Measurements from ENCODE around the gene ERI3. TPM values are rescaled to one million over a fixed set of nuclear protein-coding genes. Genes with fewer than 3 reads are reported as not detected.

Gene ERI3
- total RNA-seq, 3 donors from 2014 or later = 35.6 to 42.1 (median 36.4) TPM

DNA sequence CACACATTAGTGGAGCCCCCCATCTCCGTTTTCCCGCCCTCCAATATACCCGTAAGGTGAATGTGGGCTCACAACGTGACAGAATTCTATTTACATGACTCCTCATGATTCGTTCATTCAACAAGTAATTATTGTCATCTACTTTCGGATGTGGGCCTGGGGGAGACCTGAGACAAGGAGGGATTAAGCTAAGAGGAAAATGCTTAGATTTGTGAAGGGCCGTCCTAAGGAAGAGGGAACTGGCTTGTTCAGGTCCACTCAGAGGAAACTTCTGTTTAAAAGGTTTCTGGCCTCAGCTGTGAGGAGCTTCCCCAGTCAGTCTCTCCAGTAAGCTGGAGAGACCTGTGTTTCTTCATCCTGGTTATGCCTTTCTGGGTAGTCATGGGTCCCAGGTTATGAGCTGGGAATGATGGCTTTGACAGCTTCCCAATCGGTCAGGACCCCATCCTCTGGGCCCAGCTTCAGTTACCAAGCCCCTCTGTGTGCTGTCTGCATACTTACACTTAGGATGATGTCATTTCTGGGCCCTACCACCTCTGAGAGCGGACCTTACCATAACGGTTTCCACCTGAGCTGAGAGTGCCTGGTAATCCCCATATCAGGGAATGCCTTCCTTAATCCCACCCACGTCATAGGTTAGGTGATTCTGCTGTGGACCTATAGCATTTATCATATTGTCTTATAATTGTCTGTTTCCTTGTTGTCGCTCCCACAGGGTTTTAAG lies 687 bp upstream of the ERI3 start:
- ATAC-seq (no peak), DNase-seq (no peak)
- Histone ChIP-seq H3K9me3 (no peaks in the 10 kb centered on the region), H3K4me1 (ENCODE audit: low read depth) (peaks cover 16% of the 10 kb centered on the region), H3K4me3 (no peak overlapping the region), H3K36me3 (ENCODE audit: low read depth) (no peaks in the 10 kb centered on the region)
- intact Hi-C loops (cut with DNase I, micrococcal nuclease) = no loop called here
- TF ChIP-seq, protein P1, sequence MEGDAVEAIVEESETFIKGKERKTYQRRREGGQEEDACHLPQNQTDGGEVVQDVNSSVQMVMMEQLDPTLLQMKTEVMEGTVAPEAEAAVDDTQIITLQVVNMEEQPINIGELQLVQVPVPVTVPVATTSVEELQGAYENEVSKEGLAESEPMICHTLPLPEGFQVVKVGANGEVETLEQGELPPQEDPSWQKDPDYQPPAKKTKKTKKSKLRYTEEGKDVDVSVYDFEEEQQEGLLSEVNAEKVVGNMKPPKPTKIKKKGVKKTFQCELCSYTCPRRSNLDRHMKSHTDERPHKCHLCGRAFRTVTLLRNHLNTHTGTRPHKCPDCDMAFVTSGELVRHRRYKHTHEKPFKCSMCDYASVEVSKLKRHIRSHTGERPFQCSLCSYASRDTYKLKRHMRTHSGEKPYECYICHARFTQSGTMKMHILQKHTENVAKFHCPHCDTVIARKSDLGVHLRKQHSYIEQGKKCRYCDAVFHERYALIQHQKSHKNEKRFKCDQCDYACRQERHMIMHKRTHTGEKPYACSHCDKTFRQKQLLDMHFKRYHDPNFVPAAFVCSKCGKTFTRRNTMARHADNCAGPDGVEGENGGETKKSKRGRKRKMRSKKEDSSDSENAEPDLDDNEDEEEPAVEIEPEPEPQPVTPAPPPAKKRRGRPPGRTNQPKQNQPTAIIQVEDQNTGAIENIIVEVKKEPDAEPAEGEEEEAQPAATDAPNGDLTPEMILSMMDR (IDR thresholded peaks at IDR 0.05) = no peak

DNA sequence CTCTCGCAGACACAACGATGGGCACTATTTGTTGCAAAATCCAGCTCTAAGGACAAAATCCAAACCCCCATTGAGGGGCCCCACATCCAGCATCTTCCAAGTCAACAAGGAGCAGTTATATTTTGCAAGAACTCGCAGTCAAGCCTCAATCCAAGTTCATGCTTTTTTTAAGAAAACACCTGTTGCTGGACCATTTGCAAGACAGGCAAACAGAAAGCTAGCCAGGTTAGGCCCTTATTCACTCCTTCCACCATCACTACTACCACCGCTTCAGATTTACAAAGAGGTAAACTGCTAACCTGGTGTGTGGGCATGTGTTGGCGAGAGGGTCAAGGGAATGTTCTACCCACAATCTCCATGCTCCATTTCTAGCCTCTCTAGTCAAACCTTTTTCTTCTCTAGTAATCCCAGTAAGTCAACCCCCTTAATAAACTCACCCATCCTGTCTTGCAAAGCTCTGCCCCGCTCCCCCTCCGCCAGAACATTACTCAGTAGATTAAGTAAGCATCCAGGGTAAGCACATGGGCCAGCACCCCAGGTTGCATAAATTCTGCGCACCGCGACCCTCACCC lies 703 bp downstream of the ERI3 start:
- H3K4me3 ChIP-seq = peak overlapping the region; percentile 83
- peaks cover 16% of the 10 kb centered on the region for H3K4me1 ChIP-seq (ENCODE audit: low read depth)
- intact Hi-C loops (cut with DNase I, micrococcal nuclease) = no loop called here
- ATAC-seq (no peak), DNase-seq (no peak)
- H3K36me3 ChIP-seq (ENCODE audit: low read depth) = no peaks in the 10 kb centered on the region
- H3K9me3 ChIP-seq = no peaks in the 10 kb centered on the region
- TF ChIP-seq, protein P1 (IDR thresholded peaks at IDR 0.05) = no peak

DNA sequence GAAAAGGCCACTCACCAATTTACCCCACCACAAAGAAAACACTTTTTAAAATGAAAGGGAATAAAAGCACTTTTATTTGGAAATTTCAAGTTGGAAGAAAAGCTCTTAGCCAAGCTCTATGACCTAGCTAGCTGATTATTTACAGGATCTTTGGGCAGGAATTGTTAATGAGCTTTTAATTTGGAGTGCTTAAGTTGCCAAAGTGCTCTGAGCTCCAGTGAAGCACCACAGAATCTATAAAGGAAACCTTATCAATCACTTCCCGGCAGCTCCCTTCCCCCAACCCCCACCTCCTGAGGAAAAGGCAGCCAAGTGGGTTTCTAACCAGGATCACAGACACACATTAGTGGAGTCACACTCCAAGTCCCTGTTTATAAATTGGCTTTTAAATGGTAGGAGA lies 1.5 kb downstream of the ERI3 start:
- H3K9me3 ChIP-seq = no peaks in the 10 kb centered on the region
- H3K4me3 ChIP-seq = no peak overlapping the region
- no peaks in the 10 kb centered on the region for H3K36me3 ChIP-seq (ENCODE audit: low read depth)
- H3K4me1 ChIP-seq (ENCODE audit: low read depth) = peaks cover 16% of the 10 kb centered on the region
- ATAC-seq = no peak
- TF ChIP-seq, protein P1 (IDR thresholded peaks at IDR 0.05) = no peak
- intact Hi-C loops (cut with DNase I, micrococcal nuclease) = no loop called here
- no peak for DNase-seq

DNA sequence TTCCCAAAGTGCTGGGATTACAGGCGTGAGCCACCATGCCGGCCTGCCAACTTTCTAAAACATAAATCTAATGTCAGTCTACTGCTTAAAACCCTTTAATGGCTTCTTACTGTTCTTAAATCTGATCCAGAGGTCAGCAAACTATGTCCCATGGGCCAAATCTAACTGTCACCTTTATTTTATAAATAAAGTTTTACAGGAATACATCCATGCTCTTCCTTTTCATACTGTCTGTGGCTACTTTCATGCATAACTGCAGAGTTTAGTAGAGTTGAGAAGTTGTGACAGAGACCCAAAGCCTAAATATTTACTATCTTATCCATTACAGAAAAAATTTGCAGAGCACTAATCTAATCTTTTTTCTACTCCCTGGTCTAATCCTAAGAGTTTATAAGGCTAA lies 3.8 kb downstream of the ERI3 start:
- H3K36me3 ChIP-seq (ENCODE audit: low read depth) = no peaks in the 10 kb centered on the region
- no peaks in the 10 kb centered on the region for H3K9me3 ChIP-seq
- TF ChIP-seq, protein P1 (IDR thresholded peaks at IDR 0.05) = no peak
- no peak for ATAC-seq
- intact Hi-C loops (cut with DNase I, micrococcal nuclease) = no loop called here
- H3K4me3 ChIP-seq = no peak overlapping the region
- peaks cover 16% of the 10 kb centered on the region for H3K4me1 ChIP-seq (ENCODE audit: low read depth)
- no peak for DNase-seq

DNA sequence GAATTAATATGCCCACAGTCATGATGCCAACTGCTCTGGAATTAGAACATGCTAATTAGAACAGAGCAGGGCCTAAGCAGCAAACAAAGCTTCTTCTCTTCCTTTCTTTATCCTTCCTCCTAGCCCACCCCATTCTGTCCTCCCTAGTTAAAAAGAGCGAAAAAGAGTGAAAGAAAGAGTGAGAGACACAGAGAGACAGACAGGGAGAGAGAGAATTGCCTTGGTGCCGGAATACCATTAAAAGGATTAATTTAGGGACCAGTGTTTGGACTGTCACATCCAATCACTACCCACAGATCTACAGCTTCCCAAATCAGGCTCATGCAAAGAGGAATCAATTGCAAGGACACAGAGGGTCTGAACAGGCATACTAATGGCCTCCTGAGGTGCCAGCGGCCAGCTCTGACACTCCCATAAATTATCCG lies 7.0 kb downstream of the ERI3 start:
- ATAC-seq = no peak
- H3K36me3 ChIP-seq (ENCODE audit: low read depth) = no peaks in the 10 kb centered on the region
- intact Hi-C loops (cut with DNase I, micrococcal nuclease) = no loop called here
- DNase-seq = no peak
- H3K4me3 ChIP-seq = no peak overlapping the region
- no peaks in the 10 kb centered on the region for H3K4me1 ChIP-seq (ENCODE audit: low read depth)
- TF ChIP-seq, protein P1 (IDR thresholded peaks at IDR 0.05) = no peak
- H3K9me3 ChIP-seq = no peaks in the 10 kb centered on the region

Measured in mucosa of descending colon (tissue), 3 donors.